Neural progenitor cell (in vitro differentiated cells): Measurements from ENCODE around the gene RGL4. TPM values are rescaled to one million over a fixed set of nuclear protein-coding genes. Genes with fewer than 3 reads are reported as not detected.

ENCODE experiments used
- DNase-seq: peaks from one replicate; pipeline ENCODE4 v3.0.0-alpha.2; 2016; ENCODE audit warnings: low spot score
- H2AFZ ChIP-seq: fragments of 200-600 bp; sonication (generic); replicated peaks from 2 replicates; pipeline ENCODE4 v1.6.1; 2016; ENCODE audit warnings: antibody characterized with exemption
- H3F3A ChIP-seq: fragments of 200-600 bp; sonication (generic); 2 replicates; pipeline ENCODE4 v1.6.1; 2016; ENCODE audit warnings: antibody characterized with exemption, low read depth
- H3K27ac ChIP-seq: fragments of 200-600 bp; sonication (generic); 2 replicates; pipeline ENCODE4 v1.5.1; 2016; ENCODE audit warnings: mild to moderate bottlenecking
- H3K27me3 ChIP-seq: fragments of 200-600 bp; sonication (generic); 2 replicates; pipeline ENCODE4 v1.6.1; 2016; ENCODE audit warnings: mild to moderate bottlenecking, moderate library complexity
- H3K36me3 ChIP-seq: fragments of 200-600 bp; sonication (generic); 2 replicates; pipeline ENCODE4 v1.5.1; 2016
- H3K4me1 ChIP-seq: fragments of 200-600 bp; sonication (generic); 2 replicates; pipeline ENCODE4 v1.6.1; 2016; ENCODE audit warnings: mixed run types
- H3K4me2 ChIP-seq: fragments of 200-600 bp; sonication (generic); 2 replicates; pipeline ENCODE4 v1.6.1; 2016
- H3K4me3 ChIP-seq: fragments of 200-600 bp; sonication (generic); 2 replicates; pipeline ENCODE4 v1.5.1; 2016
- H3K79me2 ChIP-seq: fragments of 200-600 bp; sonication (generic); 2 replicates; pipeline ENCODE4 v1.6.1; 2016; ENCODE audit warnings: low read depth
- H3K9ac ChIP-seq: fragments of 200-600 bp; sonication (generic); 2 replicates; pipeline ENCODE4 v1.6.1; 2016
- H3K9me3 ChIP-seq: fragments of 200-600 bp; sonication (generic); 2 replicates; pipeline ENCODE4 v1.5.1; 2016; ENCODE audit warnings: low read depth
- H4K20me1 ChIP-seq: fragments of 200-600 bp; sonication (generic); 2 replicates; pipeline ENCODE4 v1.6.1; 2016; ENCODE audit warnings: low read depth
- H3K27ac Mint-ChIP-seq: 3 replicates; pipeline ENCODE4 v1.8.0; 2021; ENCODE audit warnings: mixed read lengths
- H3K27me3 Mint-ChIP-seq: 2 replicates; pipeline ENCODE4 v1.8.0; 2022; ENCODE audit warnings: low read depth, mild to moderate bottlenecking, inconsistent platforms, moderate library complexity, mixed read lengths; ENCODE audit not compliant: insufficient read depth
- H3K36me3 Mint-ChIP-seq: 3 replicates; pipeline ENCODE4 v1.8.0; 2021; ENCODE audit warnings: mixed read lengths
- H3K4me1 Mint-ChIP-seq: 3 replicates; pipeline ENCODE4 v1.8.0; 2021; ENCODE audit warnings: mixed read lengths
- H3K4me3 Mint-ChIP-seq: 3 replicates; pipeline ENCODE4 v1.8.0; 2021; ENCODE audit warnings: mild to moderate bottlenecking, moderate library complexity, mixed read lengths
- H3K9me3 Mint-ChIP-seq: 3 replicates; pipeline ENCODE4 v1.8.0; 2020; ENCODE audit warnings: mixed read lengths
- EZH2 ChIP-seq: fragments of 200-600 bp; sonication (generic); IDR thresholded peaks from 2 replicates; pipeline ENCODE4 v1.6.1; 2017; ENCODE audit warnings: antibody characterized with exemption, mild to moderate bottlenecking, moderate library complexity
- EZH2phosphoT487 ChIP-seq: fragments of 200-600 bp; sonication (generic); IDR thresholded peaks from 2 replicates; pipeline ENCODE4 v1.6.1; 2017; ENCODE audit warnings: antibody characterized with exemption
- total RNA-seq: library from RNA; depleted of rRNA; stranded (reverse); fragments of >200 nt; gene quantifications from 2 replicates; pipeline ENCODE4 v1.2.3, GENCODE V29; 2015; ENCODE audit warnings: low replicate concordance
- TF ChIP-seq, protein P1 (sequence below): fragments of 200-600 bp; sonication (generic); IDR thresholded peaks from 2 replicates; pipeline ENCODE4 v1.5.1; 2017; ENCODE audit warnings: antibody characterized with exemption, mild to moderate bottlenecking

The RGL4 gene
- total RNA-seq, 1 donor from 2014 or later: not detected

DNA sequence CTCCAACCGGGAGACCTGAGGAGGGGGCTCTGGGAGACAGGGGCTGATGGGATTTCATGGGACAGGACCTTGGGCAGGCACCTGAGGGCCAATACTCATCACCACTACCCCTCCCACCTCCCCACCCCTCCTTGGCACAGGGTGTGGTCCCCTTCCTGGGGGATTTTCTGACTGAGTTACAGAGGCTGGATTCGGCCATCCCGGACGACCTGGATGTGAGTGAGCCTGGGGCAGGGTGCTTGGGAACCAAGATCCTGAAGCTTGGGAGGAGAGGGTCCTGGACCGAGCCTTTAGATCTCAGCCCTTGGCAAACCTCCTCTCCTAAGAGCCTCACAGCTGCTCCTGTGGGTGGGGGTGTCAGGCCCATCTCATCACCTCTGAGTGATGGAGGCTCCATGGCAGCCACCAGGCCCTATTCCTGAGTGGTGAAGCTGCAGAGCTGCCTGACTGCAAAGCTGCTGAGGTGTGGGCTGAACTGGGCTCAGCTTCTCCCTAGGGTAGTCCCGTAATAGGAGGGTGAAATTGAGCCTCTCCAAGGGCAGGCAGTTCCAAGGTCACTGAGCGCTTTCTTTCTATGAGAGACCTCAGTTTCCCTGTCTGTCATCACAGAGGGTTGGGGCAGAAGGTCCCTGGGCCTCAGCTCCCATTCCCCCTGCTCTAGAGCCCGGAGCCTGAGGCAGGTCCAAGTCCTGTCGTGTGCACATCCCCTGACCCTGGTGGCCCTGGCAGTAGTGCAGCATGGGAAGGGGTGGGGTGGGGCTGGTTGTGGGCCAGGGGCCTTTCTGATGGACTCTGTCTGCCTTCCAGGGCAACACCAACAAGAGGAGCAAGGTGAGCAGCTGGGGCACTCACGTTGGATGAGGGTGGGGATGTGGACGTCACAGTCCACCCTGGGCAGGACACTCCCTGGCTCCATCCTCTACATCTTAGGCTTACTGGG is 6.5 kb downstream of the RGL4 start:
- H3K4me1 Mint-ChIP-seq: no peaks in the 10 kb centered on the region
- no peak for DNase-seq
- no peaks in the 10 kb centered on the region for H3K9me3 Mint-ChIP-seq
- H3K27ac Mint-ChIP-seq: no peak overlapping the region
- peaks cover 9% of the 10 kb centered on the region for H3K79me2 ChIP-seq
- no peak overlapping the region for H3K4me3 Mint-ChIP-seq
- TF ChIP-seq, protein P1, sequence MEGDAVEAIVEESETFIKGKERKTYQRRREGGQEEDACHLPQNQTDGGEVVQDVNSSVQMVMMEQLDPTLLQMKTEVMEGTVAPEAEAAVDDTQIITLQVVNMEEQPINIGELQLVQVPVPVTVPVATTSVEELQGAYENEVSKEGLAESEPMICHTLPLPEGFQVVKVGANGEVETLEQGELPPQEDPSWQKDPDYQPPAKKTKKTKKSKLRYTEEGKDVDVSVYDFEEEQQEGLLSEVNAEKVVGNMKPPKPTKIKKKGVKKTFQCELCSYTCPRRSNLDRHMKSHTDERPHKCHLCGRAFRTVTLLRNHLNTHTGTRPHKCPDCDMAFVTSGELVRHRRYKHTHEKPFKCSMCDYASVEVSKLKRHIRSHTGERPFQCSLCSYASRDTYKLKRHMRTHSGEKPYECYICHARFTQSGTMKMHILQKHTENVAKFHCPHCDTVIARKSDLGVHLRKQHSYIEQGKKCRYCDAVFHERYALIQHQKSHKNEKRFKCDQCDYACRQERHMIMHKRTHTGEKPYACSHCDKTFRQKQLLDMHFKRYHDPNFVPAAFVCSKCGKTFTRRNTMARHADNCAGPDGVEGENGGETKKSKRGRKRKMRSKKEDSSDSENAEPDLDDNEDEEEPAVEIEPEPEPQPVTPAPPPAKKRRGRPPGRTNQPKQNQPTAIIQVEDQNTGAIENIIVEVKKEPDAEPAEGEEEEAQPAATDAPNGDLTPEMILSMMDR: no peak
- TF ChIP-seq EZH2phosphoT487: no peak
- TF ChIP-seq EZH2: no peak
- H3K36me3 Mint-ChIP-seq: peaks cover 29% of the 10 kb centered on the region
- peaks cover 2% of the 10 kb centered on the region for H3K27me3 Mint-ChIP-seq
- H3K4me1 ChIP-seq: no peaks in the 10 kb centered on the region
- no peak overlapping the region for H3K4me3 ChIP-seq
- H3K27me3 ChIP-seq: no peaks in the 10 kb centered on the region
- H4K20me1 ChIP-seq: peaks cover 23% of the 10 kb centered on the region
- no peak overlapping the region for H3K27ac ChIP-seq
- no peak overlapping the region for H2AFZ ChIP-seq
- no peak overlapping the region for H3K4me2 ChIP-seq
- no peak overlapping the region for H3K9ac ChIP-seq
- no peaks in the 10 kb centered on the region for H3K9me3 ChIP-seq
- no peaks in the 10 kb centered on the region for H3K36me3 ChIP-seq
- H3F3A ChIP-seq: no peaks in the 10 kb centered on the region

DNA sequence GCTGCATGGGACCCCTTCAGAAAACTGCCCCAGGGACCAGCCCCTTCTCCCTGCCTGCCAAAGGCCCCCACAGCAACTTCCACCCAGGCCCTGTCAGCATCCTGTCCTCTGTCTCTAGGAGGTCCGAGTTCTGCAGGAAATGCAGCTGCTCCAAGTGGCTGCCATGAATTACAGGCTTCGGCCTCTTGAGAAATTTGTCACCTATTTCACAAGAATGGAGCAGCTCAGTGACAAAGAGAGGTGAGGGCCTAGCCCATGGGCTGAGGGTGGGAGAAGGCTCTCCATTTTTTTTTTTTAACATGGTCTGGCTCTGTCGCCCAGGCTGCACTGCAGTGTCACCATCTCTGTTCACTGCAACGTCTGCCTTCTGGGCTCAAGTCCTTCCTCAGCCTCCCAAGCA is 7.3 kb downstream of the RGL4 start:
- Histone ChIP-seq H3K27ac (no peak overlapping the region), H3K4me3 (no peak overlapping the region), H3K36me3 (no peaks in the 10 kb centered on the region), H3F3A (no peaks in the 10 kb centered on the region), H4K20me1 (peaks cover 29% of the 10 kb centered on the region), H3K79me2 (peaks cover 17% of the 10 kb centered on the region), H3K27me3 (no peaks in the 10 kb centered on the region), H3K4me2 (no peak overlapping the region), H3K9ac (no peak overlapping the region), H3K9me3 (no peaks in the 10 kb centered on the region), H2AFZ (no peak overlapping the region), H3K4me1 (no peaks in the 10 kb centered on the region)
- no peak overlapping the region for H3K27ac Mint-ChIP-seq
- no peaks in the 10 kb centered on the region for H3K4me1 Mint-ChIP-seq
- no peak overlapping the region for H3K4me3 Mint-ChIP-seq
- H3K9me3 Mint-ChIP-seq: no peaks in the 10 kb centered on the region
- H3K36me3 Mint-ChIP-seq: peaks cover 29% of the 10 kb centered on the region
- DNase-seq: no peak
- H3K27me3 Mint-ChIP-seq: peaks cover 2% of the 10 kb centered on the region
- no peak for TF ChIP-seq EZH2phosphoT487
- TF ChIP-seq, protein P1: no peak
- no peak for TF ChIP-seq EZH2

DNA sequence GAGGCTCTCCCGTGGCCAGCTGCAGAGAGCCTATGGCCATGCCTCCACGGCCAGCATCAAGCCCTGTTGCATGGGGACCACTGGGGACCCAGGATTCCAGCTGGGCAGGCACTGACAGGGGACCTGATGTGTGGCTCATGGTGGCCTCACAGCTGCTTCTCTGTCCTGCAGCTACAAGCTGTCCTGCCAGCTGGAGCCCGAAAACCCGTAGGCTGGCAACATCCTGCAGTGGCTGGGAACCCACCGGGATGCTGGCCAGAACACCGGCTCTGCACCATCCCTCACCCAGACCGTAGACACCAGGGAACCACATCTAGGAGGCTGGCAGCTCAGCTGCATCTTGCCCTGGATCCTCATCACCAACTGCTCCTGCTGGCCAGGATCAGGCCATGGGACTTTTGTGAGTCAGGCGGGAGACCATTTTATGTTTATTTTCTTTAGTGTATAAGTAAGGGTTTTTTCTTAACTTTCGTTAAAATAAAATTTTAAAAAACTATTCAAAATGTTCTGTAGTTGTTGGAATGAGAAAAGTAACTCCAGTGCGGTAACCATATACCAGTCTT is 7.9 kb downstream of the RGL4 start:
- Histone ChIP-seq H3K9ac (no peak overlapping the region), H2AFZ (no peak overlapping the region), H3K36me3 (no peaks in the 10 kb centered on the region), H3K27ac (no peak overlapping the region), H3K79me2 (peaks cover 22% of the 10 kb centered on the region), H3K27me3 (no peaks in the 10 kb centered on the region), H3K9me3 (no peaks in the 10 kb centered on the region), H3K4me2 (no peak overlapping the region), H3K4me1 (no peaks in the 10 kb centered on the region), H4K20me1 (peaks cover 36% of the 10 kb centered on the region), H3F3A (no peaks in the 10 kb centered on the region), H3K4me3 (no peak overlapping the region)
- Mint-ChIP-seq H3K27me3 (no peaks in the 10 kb centered on the region), H3K27ac (no peak overlapping the region), H3K4me1 (no peaks in the 10 kb centered on the region), H3K36me3 (peaks cover 31% of the 10 kb centered on the region), H3K9me3 (no peaks in the 10 kb centered on the region), H3K4me3 (no peak overlapping the region)
- DNase-seq: no peak
- TF ChIP-seq, protein P1: no peak
- TF ChIP-seq EZH2phosphoT487: no peak
- TF ChIP-seq EZH2: no peak
